Memory B cell (primary cell): ENCODE results near the gene PDC.
A peak's percentile ranks its signal among the peaks of the same experiment; 100 is the strongest.
"Not testable (repeated sequence)": the region's sequence is repeated elsewhere in the genome, so short reads cannot be mapped to it uniquely, and the experiment has no call there.

Source experiments
- ATAC-seq: fragments of 150-1000 bp; cut with Tn5 transposase; 2 replicates; pipeline ENCODE4 v1.10.0; 2021; ENCODE audit warnings: low read depth, mild to moderate bottlenecking, moderate library complexity
- DNase-seq, 2 donors: peaks; one replicate each; pipeline ENCODE4 v3.0.0; 2022; ENCODE audit warnings: low spot score in 2 of 2
- H3K27ac Mint-ChIP-seq: one replicate; pipeline ENCODE4 v1.8.0; 2022; ENCODE audit warnings: mild to moderate bottlenecking, moderate library complexity, mixed read lengths
- H3K27me3 Mint-ChIP-seq: one replicate; pipeline ENCODE4 v1.8.0; 2022; ENCODE audit warnings: mixed read lengths
- H3K36me3 Mint-ChIP-seq: one replicate; pipeline ENCODE4 v1.8.0; 2022; ENCODE audit warnings: mild to moderate bottlenecking, mixed read lengths
- H3K4me1 Mint-ChIP-seq: one replicate; pipeline ENCODE4 v1.8.0; 2022; ENCODE audit warnings: mixed read lengths
- H3K4me3 Mint-ChIP-seq: one replicate; pipeline ENCODE4 v1.8.0; 2022; ENCODE audit warnings: mild to moderate bottlenecking, moderate library complexity, mixed read lengths
- H3K9me3 Mint-ChIP-seq: one replicate; pipeline ENCODE4 v1.8.0; 2022; ENCODE audit warnings: mixed read lengths

Gene PDC

GRCh38 chr1:186403632-186404031 is 57.3 kb downstream of the PDC start:
- H3K4me1 Mint-ChIP-seq = no peaks in the 10 kb centered on the region

GRCh38 chr1:186401446-186401845 is 59.5 kb downstream of the PDC start:
- Mint-ChIP-seq H3K36me3 (peaks cover 20% of the 10 kb centered on the region), H3K27ac (peak overlapping the region; percentile 5)
- not testable (repeated sequence) for H3K4me1 Mint-ChIP-seq, DNase-seq, H3K9me3 Mint-ChIP-seq, ATAC-seq, H3K27me3 Mint-ChIP-seq, H3K4me3 Mint-ChIP-seq

More at GRCh38 chr1:186403632-186404031, 57.3 kb downstream of the PDC start:
- Mint-ChIP-seq H3K4me3 (no peak overlapping the region), H3K27me3 (no peaks in the 10 kb centered on the region), H3K9me3 (no peaks in the 10 kb centered on the region), H3K27ac (no peak overlapping the region), H3K36me3 (peaks cover 25% of the 10 kb centered on the region)
- no peak for ATAC-seq
- DNase-seq = no peak
